Skeletal muscle cell (primary cell): ENCODE measurements around the gene PLXNA4.

Experiments used
- DNase-seq: peaks from one replicate; pipeline ENCODE4 v3.0.0-alpha.2; 2010; ENCODE audit warnings: low read depth
- H3K4me3 ChIP-seq: 2 replicates; pipeline ENCODE4 v1.5.1; 2011; ENCODE audit warnings: low read depth, mild to moderate bottlenecking, control low read depth, low read length, moderate library complexity

The PLXNA4 gene

GRCh38 chr7:132158166-132158565, 418.1 kb downstream of the PLXNA4 start:
- H3K4me3 ChIP-seq = no peak overlapping the region
- no peak for DNase-seq

GRCh38 chr7:132155715-132156114, 420.6 kb downstream of the PLXNA4 start:
- H3K4me3 ChIP-seq = no peak overlapping the region
- no peak for DNase-seq

- H3K4me3 ChIP-seq = no peak overlapping the region
- DNase-seq = no peak
Measured at GRCh38 chr7:132154695-132155471, 421.4 kb downstream of the PLXNA4 start.

GRCh38 chr7:132154248-132154647, 422.0 kb downstream of the PLXNA4 start:
- no peak for DNase-seq
- no peak overlapping the region for H3K4me3 ChIP-seq

GRCh38 chr7:132152131-132152889, 424.0 kb downstream of the PLXNA4 start:
- no peak overlapping the region for H3K4me3 ChIP-seq
- DNase-seq = no peak

GRCh38 chr7:132150711-132151110, 425.6 kb downstream of the PLXNA4 start:
- no peak for DNase-seq
- H3K4me3 ChIP-seq = no peak overlapping the region

- no peak for DNase-seq
- H3K4me3 ChIP-seq = no peak overlapping the region
Measured at GRCh38 chr7:132149436-132150304, 426.6 kb downstream of the PLXNA4 start.

- no peak for DNase-seq
- no peak overlapping the region for H3K4me3 ChIP-seq
Measured at GRCh38 chr7:132148876-132149275, 427.4 kb downstream of the PLXNA4 start.

- peak; percentile 30 for DNase-seq
- no peak overlapping the region for H3K4me3 ChIP-seq
Measured at GRCh38 chr7:132145466-132145865, 430.8 kb downstream of the PLXNA4 start.

GRCh38 chr7:132145063-132145462, 431.2 kb downstream of the PLXNA4 start:
- DNase-seq = no peak
- H3K4me3 ChIP-seq = no peak overlapping the region

- DNase-seq = no peak
- H3K4me3 ChIP-seq = no peak overlapping the region
Measured at GRCh38 chr7:132142006-132142405, 434.3 kb downstream of the PLXNA4 start.

- DNase-seq = no peak
- no peak overlapping the region for H3K4me3 ChIP-seq
Measured at GRCh38 chr7:132141109-132141508, 435.2 kb downstream of the PLXNA4 start.

- H3K4me3 ChIP-seq = no peak overlapping the region
- no peak for DNase-seq
Measured at GRCh38 chr7:132140341-132140740, 435.9 kb downstream of the PLXNA4 start.

- DNase-seq = no peak
- no peak overlapping the region for H3K4me3 ChIP-seq
Measured at GRCh38 chr7:132138817-132139216, 437.5 kb downstream of the PLXNA4 start.

GRCh38 chr7:132137681-132138080, 438.6 kb downstream of the PLXNA4 start:
- H3K4me3 ChIP-seq = no peak overlapping the region
- no peak for DNase-seq

GRCh38 chr7:132135746-132136385, 440.4 kb downstream of the PLXNA4 start:
- no peak for DNase-seq
- no peak overlapping the region for H3K4me3 ChIP-seq

GRCh38 chr7:132134814-132135445, 441.3 kb downstream of the PLXNA4 start:
- no peak for DNase-seq

GRCh38 chr7:132133501-132133900, 442.8 kb downstream of the PLXNA4 start:
- H3K4me3 ChIP-seq = no peak overlapping the region
- DNase-seq = no peak

More at GRCh38 chr7:132134814-132135445, 441.3 kb downstream of the PLXNA4 start:
- H3K4me3 ChIP-seq = no peak overlapping the region

GRCh38 chr7:132131196-132131595, 445.1 kb downstream of the PLXNA4 start:
- no peak for DNase-seq

More at GRCh38 chr7:132131196-132131595, 445.1 kb downstream of the PLXNA4 start:
- no peak overlapping the region for H3K4me3 ChIP-seq
